ENCODE data around the gene ARCN1.

GRCh38 chr11:118640332-118641154 is 68.3 kb downstream of the ARCN1 start:
- TF ChIP-seq CTCF (IDR thresholded peaks at IDR 0.05): peak in 4 of 6 experiments; percentile 40 to 56 (median 50)
- TF ChIP-seq POLR2A (IDR thresholded peaks at IDR 0.05): no peak
